ENCODE data around the gene ENDOV. TPM values are rescaled to one million over a fixed set of nuclear protein-coding genes. Genes with fewer than 3 reads are reported as not detected.

ENDOV gene
- polyA plus RNA-seq, 1 experiment = 18.1 TPM

DNA sequence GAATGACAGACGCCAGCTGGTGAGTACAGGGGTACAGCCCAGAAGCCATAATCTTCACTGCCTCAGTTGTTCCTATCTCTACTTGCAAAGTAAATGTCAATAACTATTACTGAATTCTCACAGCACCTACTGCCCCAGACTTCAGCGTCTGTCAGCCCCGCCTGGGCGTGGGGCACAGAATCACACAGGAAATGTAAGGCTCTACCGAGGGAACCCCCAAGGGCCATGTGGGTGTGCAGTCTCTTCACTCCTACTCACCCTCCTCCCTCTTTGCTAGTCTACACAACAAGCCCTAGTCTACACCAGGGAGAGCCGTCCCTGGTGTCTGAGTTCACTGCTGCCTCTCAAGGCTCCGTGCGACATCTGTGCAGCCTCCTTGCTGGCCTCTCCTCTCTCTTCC, 57.0 kb downstream of the ENDOV start:
- Histone ChIP-seq H3K27me3 (ENCODE audit: control insufficient read depth, insufficient read depth, low read length) (peaks cover 53% of the 10 kb centered on the region), H3K4me3 (ENCODE audit: low read depth, low read length) (no peak overlapping the region), H3K9me3 (ENCODE audit: control insufficient read depth, insufficient read depth, low read length) (no peaks in the 10 kb centered on the region; the same call in 1 of the 2 replicates), H3K27ac (ENCODE audit: low read depth, low read length) (no peak overlapping the region)
- ChIA-PET POLR2A (no interaction called here), CTCF (interaction anchor here (1.2 kb wide), 1 partner anchor 45 kb away, joined by 4 read pairs; no protein-coding TSS in a partner anchor)
- DNase-seq (ENCODE audit: low read depth, low spot score) = no peak
- TF ChIP-seq, protein P1, sequence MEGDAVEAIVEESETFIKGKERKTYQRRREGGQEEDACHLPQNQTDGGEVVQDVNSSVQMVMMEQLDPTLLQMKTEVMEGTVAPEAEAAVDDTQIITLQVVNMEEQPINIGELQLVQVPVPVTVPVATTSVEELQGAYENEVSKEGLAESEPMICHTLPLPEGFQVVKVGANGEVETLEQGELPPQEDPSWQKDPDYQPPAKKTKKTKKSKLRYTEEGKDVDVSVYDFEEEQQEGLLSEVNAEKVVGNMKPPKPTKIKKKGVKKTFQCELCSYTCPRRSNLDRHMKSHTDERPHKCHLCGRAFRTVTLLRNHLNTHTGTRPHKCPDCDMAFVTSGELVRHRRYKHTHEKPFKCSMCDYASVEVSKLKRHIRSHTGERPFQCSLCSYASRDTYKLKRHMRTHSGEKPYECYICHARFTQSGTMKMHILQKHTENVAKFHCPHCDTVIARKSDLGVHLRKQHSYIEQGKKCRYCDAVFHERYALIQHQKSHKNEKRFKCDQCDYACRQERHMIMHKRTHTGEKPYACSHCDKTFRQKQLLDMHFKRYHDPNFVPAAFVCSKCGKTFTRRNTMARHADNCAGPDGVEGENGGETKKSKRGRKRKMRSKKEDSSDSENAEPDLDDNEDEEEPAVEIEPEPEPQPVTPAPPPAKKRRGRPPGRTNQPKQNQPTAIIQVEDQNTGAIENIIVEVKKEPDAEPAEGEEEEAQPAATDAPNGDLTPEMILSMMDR (IDR thresholded peaks at IDR 0.05; ENCODE audit: low read depth, low read length) = no peak

DNA sequence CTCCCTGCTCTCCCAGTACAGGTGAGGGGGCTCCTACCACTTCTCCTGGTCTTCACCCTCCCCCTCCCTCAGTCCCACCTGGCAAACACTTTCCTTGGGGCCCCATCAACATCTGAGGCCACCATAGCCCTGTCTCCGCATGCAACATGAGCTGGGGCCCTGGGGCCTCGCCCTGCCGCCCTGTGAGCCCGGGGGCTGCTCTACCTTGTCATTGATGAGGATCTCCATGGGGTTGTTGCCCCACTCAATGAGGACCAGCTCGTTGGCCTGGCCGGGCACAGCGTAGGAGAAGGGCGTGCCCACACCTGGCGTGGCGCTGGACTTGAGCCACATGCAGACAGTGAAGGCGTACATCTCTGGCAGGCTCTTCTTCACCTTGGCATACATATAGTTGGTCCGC, 58.0 kb downstream of the ENDOV start:
- no peaks in the 10 kb centered on the region; the same call in 1 of the 2 replicates for H3K9me3 ChIP-seq (ENCODE audit: control insufficient read depth, insufficient read depth, low read length)
- TF ChIP-seq, protein P1 (IDR thresholded peaks at IDR 0.05; ENCODE audit: low read depth, low read length) = no peak
- CTCF ChIA-PET = no interaction called here
- H3K27ac ChIP-seq (ENCODE audit: low read depth, low read length) = no peak overlapping the region
- POLR2A ChIA-PET = no interaction called here
- no peak overlapping the region for H3K4me3 ChIP-seq (ENCODE audit: low read depth, low read length)
- H3K27me3 ChIP-seq (ENCODE audit: control insufficient read depth, insufficient read depth, low read length) = peaks cover 55% of the 10 kb centered on the region
- DNase-seq (ENCODE audit: low read depth, low spot score) = no peak

DNA sequence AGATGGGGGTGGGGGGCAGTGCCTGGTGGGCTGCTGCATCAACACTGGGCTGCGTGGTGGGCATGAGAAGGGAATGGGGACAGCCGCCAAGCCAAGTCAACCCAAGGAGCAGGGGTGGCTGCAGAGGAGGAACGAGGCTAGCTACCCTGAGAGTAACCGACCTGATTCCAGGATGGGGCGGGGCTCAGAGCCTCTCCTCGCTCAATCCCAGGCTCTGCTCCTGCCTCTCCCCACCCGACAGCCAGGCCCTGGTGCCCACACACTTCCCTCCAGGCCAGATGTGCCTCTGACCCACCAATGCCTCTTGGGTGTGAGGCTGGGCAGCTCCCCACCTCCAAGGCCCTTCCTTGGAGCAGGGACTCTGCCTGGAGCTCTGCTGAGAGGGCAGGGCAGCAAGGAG, 58.7 kb downstream of the ENDOV start:
- Histone ChIP-seq H3K9me3 (ENCODE audit: control insufficient read depth, insufficient read depth, low read length) (no peaks in the 10 kb centered on the region; the same call in 1 of the 2 replicates), H3K27me3 (ENCODE audit: control insufficient read depth, insufficient read depth, low read length) (peaks cover 56% of the 10 kb centered on the region), H3K27ac (ENCODE audit: low read depth, low read length) (no peak overlapping the region), H3K4me3 (ENCODE audit: low read depth, low read length) (no peak overlapping the region)
- no peak for DNase-seq (ENCODE audit: low read depth, low spot score)
- ChIA-PET POLR2A (no interaction called here), CTCF (no interaction called here)
- TF ChIP-seq, protein P1 (IDR thresholded peaks at IDR 0.05; ENCODE audit: low read depth, low read length) = no peak

DNA sequence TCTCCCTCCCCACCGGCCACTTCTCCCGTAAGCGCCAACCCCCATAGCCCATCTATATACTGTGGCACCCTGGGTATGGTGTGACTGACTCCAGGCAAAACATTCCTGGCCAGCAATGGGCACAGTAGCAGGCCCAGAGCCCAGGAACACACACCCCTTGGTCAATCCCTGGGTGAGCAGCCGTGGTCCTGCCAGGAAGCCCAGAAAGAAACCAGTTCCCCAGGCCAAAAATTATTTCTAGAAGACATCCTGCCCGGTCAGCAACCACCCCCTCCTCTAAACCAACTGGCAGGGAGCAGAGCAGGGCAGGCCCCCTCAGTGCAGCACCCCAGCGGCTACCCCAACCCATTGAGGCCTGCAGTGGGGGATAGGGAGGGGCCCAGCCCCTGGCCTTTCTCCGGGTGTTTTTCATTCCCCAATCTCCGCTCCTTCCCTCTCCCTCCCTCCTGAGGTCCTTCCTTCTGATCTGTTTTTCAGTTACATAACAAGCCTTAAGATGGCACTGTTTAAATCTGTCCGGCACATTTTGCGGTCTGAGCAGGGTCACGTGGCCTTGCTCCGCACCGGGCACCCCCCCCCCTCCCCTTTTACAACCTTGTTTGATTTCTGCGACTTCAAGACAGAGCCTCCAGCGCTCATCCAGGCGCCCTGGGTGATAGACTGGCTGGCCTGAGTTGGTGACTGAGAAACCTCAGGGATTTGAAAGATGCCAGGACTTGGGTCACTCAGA, 59.4 kb downstream of the ENDOV start:
- Histone ChIP-seq H3K27ac (ENCODE audit: low read depth, low read length) (no peak overlapping the region), H3K4me3 (ENCODE audit: low read depth, low read length) (no peak overlapping the region), H3K9me3 (ENCODE audit: control insufficient read depth, insufficient read depth, low read length) (no peaks in the 10 kb centered on the region; the same call in 1 of the 2 replicates), H3K27me3 (ENCODE audit: control insufficient read depth, insufficient read depth, low read length) (peaks cover 62% of the 10 kb centered on the region)
- DNase-seq (ENCODE audit: low read depth, low spot score) = no peak
- POLR2A ChIA-PET = no interaction called here
- TF ChIP-seq, protein P1 (IDR thresholded peaks at IDR 0.05; ENCODE audit: low read depth, low read length) = peak; percentile 20; the same call in 1 of the 2 replicates
- CTCF ChIA-PET = interaction anchor here (0.7 kb wide), 1 partner anchor 273 kb away, joined by 8 read pairs; no protein-coding TSS in a partner anchor

Data from AG04450 (cell line).